ENCODE results near the gene CADPS. TPM values are rescaled to one million over a fixed set of nuclear protein-coding genes. Genes with fewer than 3 reads are reported as not detected.

Gene CADPS
- total and polyA plus RNA-seq, 8 donors = 16.1 to 112 (median 26.0) TPM

GRCh38 chr3:62548528-62549205 lies 326.5 kb downstream of the CADPS start:
- ATAC-seq (no peak), DNase-seq (no peak), FAIRE-seq (no peak)
- H3K27me3 ChIP-seq = peaks cover 0 to 3% (median 0%) of the 10 kb centered on the region in 4 donors
- TF ChIP-seq CTCF (IDR thresholded peaks at IDR 0.05) = no peak
- no peaks in the 10 kb centered on the region for H3K36me3 ChIP-seq
- no peaks in the 10 kb centered on the region for H3K9me3 ChIP-seq
- 58 to 72% methylated on average over 2 of the region's 2 CpGs for WGBS, 2 donors
- H3K4me3 ChIP-seq = no peak overlapping the region
- intact Hi-C loops (cut with DNase I) = no loop called here
- no peak overlapping the region for H3K27ac ChIP-seq
- no peaks in the 10 kb centered on the region for H3K4me1 ChIP-seq

GRCh38 chr3:62546266-62546665 lies 328.9 kb downstream of the CADPS start:
- Histone ChIP-seq H3K36me3 (no peaks in the 10 kb centered on the region), H3K9me3 (no peaks in the 10 kb centered on the region), H3K27me3 (peaks cover 0 to 3% (median 0%) of the 10 kb centered on the region in 4 donors), H3K4me3 (no peak overlapping the region), H3K4me1 (no peaks in the 10 kb centered on the region), H3K27ac (no peak overlapping the region)
- DNase-seq (no peak), ATAC-seq (no peak), FAIRE-seq (no peak)
- 76 to 84% methylated on average over 7 of the region's 7 CpGs for WGBS, 2 donors
- intact Hi-C loops (cut with DNase I) = no loop called here
- no peak for TF ChIP-seq CTCF (IDR thresholded peaks at IDR 0.05)

DNA sequence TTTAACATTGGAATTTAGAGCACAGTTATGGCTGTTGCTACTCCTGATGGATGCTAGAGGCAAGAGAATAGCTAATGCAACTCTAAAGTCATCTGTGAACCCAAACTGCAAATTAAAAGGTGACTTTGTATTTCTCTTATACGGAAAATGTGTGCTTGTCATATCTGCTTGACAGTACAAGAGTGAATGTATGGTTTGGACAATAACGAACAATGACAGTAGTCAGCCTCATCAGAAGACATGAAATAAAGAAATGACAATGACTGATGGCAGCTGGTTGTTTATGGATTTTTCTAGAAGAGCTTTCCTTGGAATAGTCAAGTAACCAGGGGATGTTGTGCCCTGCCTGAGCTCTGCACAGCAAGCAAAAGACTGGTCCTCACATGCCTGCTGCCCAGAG lies 333.0 kb downstream of the CADPS start:
- intact Hi-C loops (cut with DNase I) = no loop called here
- no peaks in the 10 kb centered on the region for H3K4me1 ChIP-seq
- peaks cover 0 to 3% (median 0%) of the 10 kb centered on the region in 4 donors for H3K27me3 ChIP-seq
- H3K9me3 ChIP-seq = no peaks in the 10 kb centered on the region
- FAIRE-seq = no peak
- H3K4me3 ChIP-seq = no peak overlapping the region
- H3K36me3 ChIP-seq = no peaks in the 10 kb centered on the region
- 73 to 85% methylated on average over 2 of the region's 2 CpGs for WGBS, 2 donors
- DNase-seq = no peak
- no peak overlapping the region for H3K27ac ChIP-seq
- TF ChIP-seq CTCF (IDR thresholded peaks at IDR 0.05) = no peak
- ATAC-seq = no peak

GRCh38 chr3:62539762-62540161 lies 335.5 kb downstream of the CADPS start:
- intact Hi-C loops (cut with DNase I) = no loop called here
- ATAC-seq (no peak), FAIRE-seq (no peak), DNase-seq (no peak)
- Histone ChIP-seq H3K36me3 (no peaks in the 10 kb centered on the region), H3K27me3 (no peaks in the 10 kb centered on the region), H3K9me3 (no peaks in the 10 kb centered on the region), H3K4me1 (no peaks in the 10 kb centered on the region), H3K4me3 (no peak overlapping the region), H3K27ac (no peak overlapping the region)
- TF ChIP-seq CTCF (IDR thresholded peaks at IDR 0.05) = no peak
- 84 to 85% methylated on average over 1 of the region's 1 CpG for WGBS, 2 donors

DNA sequence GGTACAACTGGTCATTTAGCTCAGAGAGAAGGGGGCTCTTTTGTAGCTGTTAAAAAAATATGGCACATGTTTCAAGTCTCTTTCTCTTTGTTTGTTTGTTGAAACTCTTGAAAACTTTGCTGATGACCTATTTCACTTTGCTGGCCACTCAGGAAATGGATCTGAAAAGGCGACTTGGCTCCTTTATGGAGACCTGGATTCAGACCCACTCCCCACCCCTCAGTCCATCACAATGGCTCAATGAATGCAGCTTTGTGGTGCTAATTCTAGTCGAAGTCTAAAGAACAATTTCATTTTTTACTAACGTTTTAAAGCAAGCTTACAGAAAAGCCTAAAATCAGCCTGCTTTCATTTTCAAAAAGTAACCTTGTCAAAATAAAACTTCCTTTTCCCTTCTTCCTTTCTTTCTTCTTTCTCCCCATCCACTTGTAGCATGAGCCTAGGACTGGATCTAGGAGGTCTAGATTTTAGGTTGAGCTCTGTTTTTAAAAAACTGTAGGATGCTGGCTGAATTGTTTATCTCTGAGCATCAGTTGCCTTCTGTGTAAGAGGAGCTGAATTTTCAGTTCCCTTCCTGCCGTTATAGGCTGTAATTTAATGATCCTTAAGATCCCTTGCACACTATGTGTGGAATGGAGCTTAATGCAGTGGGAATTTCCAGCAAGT lies 336.4 kb downstream of the CADPS start:
- Histone ChIP-seq H3K4me3 (no peak overlapping the region), H3K27ac (no peak overlapping the region), H3K4me1 (no peaks in the 10 kb centered on the region), H3K27me3 (no peaks in the 10 kb centered on the region), H3K9me3 (no peaks in the 10 kb centered on the region), H3K36me3 (no peaks in the 10 kb centered on the region)
- no peak for FAIRE-seq
- DNase-seq = no peak
- TF ChIP-seq CTCF (IDR thresholded peaks at IDR 0.05) = no peak
- 53 to 55% methylated on average over 4 of the region's 4 CpGs for WGBS, 2 donors
- intact Hi-C loops (cut with DNase I) = no loop called here
- ATAC-seq = no peak
